Measurements from ENCODE around the gene GJA9.
"Not testable (repeated sequence)": the region's sequence is repeated elsewhere in the genome, so short reads cannot be mapped to it uniquely, and the experiment has no call there.

Gene GJA9

GRCh38 chr1:38873027-38873969, 8.1 kb downstream of the GJA9 start, which contains the start of gene MYCBP:
MYCBP (minus strand) TSS chr1:38873348; CDS start chr1:38873305, 43 bp downstream.
- peak; percentile 100 for ATAC-seq

GRCh38 chr1:38872401-38873026, 8.9 kb downstream of the GJA9 start:
- ATAC-seq: peak; percentile 3 to 14

DNA sequence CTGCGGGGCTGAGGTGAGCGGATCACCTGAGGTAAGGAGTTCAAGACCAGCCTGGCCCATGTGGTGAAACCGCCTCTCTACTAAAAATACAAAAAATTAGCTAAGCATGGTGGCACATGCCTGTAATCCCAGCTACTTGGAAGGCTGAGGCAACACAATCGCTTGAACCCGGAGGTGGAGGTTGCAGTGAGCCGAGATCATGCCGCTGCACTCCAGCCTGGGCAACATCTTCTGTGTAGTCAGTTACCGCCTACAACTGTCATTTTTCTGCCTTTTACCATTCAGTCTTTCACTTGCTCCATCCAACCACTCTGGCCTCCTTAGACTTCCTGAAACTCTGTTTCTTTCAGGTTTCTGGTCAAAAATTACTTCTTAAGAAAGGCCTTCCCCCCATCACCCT, 10.4 kb downstream of the GJA9 start:
- no peak for ATAC-seq

DNA sequence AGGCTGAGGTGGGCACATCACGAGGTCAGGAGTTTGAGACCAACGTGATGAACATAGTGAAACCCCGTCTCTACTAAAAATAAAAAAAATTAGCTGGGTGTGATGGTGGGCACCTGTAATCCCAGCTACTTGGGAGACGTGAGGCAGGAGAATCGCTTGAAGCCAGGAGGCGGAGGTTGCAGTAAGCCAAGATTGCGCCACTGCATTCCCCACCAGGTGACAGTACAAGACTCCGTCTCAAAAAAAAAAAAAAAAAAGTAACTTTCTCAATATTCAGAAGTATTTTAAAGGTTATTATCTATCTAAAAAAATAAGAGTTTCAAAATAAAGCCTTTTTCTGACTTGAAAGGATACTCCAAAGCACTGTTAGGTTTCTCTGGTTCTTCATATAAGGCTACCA, 14.2 kb downstream of the GJA9 start:
- ATAC-seq: no peak

DNA sequence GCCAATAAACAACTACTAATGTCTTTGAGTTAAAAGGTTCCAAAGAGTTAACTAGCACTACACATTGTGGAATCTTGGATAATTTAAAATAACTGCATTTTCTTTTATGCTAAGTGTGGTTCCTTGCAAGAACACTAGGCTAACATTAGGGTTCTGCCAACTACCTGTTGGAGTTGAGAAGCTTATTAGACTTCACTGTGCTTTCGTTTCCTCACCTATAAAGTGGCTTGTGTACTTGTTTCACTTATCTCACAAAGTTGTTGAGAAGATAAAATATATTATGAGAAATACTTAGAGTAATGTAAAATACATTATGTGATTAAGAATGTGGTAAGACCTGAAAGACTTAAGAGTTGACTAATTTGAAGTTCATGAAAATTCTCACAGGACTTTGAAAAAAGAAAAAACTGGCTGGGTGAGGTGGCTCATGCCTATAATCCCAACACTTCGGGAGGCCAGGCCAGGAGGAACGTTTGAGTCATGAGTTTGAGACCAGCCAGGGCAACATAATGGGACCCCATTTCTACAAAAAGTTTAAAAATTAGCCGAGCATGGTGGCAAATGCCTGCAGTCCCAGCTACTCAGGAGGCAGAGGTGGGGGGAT, 16.2 kb downstream of the GJA9 start:
- ATAC-seq: peak in 1 of 2 donors; percentile 65

- no peak for ATAC-seq
Measured at GRCh38 chr1:38860454-38860795, 21.0 kb downstream of the GJA9 start.

DNA sequence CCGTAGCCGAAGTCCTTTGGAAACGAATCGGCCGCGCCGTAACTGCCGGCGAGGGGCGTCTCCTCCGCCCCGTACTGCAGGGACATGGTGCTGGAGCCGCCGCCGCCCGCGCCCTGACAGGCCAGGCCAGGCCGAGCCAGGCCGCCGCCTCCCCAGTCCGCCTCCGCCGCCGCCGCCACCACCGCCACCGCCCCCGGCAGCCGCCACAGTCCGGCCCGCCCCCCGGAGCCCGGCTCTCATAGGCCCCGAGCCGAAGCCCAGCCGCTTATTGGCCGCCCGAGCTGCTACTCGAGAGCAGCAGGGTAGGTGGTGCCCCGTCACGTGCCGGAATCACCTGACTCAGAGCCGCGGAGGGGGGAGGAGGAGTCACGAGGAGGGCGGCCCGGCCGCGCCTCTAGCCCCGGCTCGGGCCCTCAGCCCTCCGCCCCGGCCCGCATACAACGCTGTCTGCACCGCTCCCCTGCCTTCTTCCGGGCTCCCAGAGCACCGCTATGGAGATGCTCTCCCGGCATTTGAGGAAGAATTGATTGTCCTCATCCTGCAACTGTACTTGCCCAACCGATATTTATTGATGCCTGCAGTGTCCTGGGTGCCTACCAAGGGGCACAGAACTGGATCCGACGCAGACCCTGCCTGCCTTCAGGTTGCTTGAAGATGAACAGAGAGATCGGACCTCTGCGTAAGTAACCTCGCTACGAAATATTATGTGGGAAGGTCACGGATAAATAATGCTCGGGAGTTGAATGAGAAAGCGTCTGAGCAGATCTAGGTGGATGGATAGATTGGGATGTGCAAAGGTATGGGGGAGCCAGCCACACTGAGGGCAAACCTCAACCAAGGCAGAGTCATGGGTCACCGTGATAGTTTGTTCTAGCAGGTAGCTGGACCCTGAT, 21.6 kb downstream of the GJA9 start, which contains the start of gene RRAGC:
Gene RRAGC, minus strand, starts transcription at position 212 of the 893 bp plus-strand sequence. Its CDS starts 126 bp downstream, at position 86.
- peak; percentile 98 to 99 for ATAC-seq

- ATAC-seq: peak; percentile 8 to 15
Measured at GRCh38 chr1:38858833-38859560, 22.4 kb downstream of the GJA9 start.

DNA sequence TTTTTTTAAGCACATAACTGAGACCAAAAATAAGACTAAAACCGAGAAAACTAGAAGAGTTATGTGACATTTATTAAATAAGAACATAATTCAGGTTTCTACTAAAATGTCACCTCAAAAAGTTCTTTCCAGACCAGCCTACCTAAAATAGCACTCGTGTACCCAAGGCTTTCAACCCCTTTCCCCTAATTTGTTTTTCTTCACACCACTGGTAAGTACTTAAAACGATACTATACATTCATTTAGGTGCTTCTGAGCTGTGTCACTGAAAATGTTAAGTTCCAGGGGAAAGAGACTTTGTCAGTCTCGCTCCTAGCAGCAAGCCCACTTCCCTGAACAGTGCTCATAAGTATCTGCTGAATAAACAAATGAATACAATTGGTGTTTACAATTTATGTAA, 28.6 kb downstream of the GJA9 start:
- peak; percentile 88 to 92 for ATAC-seq

DNA sequence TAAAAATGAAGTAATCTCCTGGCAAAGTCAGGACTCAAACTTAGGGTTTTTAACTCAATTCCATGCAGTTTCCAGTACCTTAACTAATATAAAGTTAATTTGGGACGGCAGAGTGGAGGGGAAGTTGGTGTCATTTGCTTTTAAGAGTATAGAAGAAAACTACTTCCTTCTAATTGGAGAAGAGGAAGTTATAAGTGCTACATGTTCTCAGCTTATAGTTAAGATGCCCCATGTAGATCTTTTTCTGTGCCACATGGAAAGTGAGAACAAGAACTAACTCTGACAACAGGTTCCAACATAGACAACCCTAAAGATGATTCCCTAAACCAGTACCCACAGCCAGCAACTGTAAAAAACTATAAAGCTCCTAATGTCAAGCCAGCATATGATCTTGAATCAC, 33.3 kb downstream of the GJA9 start:
- ATAC-seq: no peak

- ATAC-seq: no peak
Measured at GRCh38 chr1:38846210-38846609, 35.2 kb downstream of the GJA9 start.

- not testable (repeated sequence) for ATAC-seq
Measured at GRCh38 chr1:38845088-38845487, 36.3 kb downstream of the GJA9 start.

GRCh38 chr1:38840281-38840680, 41.1 kb downstream of the GJA9 start:
- no peak for ATAC-seq

DNA sequence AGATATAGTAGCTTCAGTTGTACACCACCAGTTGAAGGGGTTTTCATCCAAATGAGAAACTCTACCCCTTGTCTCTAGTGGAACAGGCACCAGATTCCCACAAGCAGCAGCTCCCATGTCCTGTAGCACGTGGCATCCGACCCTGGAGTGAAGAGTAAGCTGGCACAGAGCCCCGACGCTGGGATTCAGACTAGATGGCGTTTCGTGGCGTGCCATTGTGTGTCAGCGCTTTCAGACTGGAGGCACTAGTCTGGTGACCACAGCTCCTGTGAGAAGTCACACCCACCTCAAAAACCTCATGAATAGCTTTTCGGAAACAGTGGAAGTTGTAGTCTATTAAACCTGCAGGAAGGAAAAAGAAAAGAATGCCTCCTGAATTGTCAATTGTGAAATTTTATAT, 42.0 kb downstream of the GJA9 start:
- ATAC-seq: no peak

DNA sequence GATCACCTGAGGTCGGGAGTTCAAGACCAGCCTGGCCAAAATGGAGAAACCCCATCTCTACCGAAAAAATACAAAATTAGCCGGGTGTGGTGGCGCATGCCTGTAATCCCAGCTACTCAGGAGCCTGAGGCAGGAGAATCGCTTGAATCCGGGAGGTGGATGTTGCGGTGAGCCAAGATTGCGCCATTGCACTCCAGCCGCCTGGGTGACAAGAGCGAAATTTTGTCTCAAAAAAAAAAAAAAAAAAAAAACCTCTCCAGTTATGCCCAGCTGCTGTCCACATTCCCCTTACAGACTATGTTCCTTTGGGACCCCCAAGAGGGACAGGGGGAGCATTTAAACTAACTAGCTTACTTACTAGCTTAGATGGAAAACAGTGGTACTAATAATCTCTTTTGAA, 45.1 kb downstream of the GJA9 start:
- ATAC-seq: not testable (repeated sequence)

- peak; percentile 76 to 90 for ATAC-seq
Measured at GRCh38 chr1:38834937-38835827, 46.2 kb downstream of the GJA9 start.

DNA sequence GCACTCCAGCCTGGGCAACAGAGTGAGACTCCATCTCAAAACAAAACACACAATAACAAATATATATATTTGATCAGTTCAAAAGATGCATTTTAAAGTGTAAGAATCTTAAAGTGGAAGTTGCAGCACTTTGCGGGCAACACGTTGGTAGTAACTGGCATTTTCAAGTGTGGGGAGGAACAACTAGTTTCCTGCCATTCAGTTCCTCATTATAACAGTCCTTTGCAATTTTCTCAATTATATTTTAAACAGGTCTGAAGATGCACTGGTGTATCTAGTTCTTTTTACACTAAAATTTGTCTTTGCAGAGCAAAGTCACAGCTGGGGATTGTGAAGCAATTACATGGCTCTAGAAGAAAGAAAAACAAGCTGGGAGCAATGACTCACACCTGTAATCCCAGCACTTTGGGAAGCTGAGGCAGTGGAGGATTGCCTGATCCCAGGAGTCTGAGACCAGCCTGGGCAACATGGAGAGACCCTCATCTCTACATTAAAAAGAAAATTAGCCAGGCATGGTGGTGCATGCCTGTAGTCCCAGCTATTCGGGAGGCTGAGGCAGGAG, 47.1 kb downstream of the GJA9 start:
- no peak for ATAC-seq

DNA sequence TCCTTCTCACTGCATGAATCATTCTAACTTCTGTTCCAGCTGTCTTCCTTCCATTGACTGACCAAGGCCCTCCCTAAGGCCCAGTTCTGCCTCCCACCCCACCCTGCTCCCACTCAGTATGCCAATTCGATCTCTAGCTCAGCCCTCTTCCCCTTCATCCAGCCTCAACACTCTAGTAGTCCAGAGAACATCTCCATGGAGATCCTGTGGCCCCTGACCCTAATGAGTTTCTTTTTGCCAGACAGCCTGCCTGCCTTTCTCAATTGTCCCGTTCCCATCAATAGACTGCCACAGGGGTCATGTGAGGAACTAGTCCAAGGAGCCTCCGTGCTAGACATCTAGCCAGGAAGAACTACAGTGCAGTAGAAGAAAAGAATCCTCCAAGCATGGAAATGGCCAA, 48.2 kb downstream of the GJA9 start:
- no peak for ATAC-seq

DNA sequence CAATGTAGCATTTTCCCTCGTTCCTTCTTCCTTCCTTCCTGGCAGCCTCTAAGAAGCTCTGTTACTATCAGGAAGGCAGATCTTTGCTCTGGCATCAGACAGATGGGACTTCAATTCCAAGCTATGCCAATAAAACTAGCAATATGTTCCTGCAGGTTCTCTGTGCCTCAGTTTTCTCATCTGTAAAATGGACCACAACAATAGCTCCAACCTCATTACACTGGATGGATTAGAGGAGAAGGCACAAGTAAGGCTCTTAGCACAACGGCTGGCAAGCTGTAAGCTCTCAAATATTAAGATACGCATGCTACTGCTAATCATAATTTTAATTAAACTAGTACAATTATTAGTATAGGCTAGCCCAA, 49.0 kb downstream of the GJA9 start:
- ATAC-seq: no peak

DNA sequence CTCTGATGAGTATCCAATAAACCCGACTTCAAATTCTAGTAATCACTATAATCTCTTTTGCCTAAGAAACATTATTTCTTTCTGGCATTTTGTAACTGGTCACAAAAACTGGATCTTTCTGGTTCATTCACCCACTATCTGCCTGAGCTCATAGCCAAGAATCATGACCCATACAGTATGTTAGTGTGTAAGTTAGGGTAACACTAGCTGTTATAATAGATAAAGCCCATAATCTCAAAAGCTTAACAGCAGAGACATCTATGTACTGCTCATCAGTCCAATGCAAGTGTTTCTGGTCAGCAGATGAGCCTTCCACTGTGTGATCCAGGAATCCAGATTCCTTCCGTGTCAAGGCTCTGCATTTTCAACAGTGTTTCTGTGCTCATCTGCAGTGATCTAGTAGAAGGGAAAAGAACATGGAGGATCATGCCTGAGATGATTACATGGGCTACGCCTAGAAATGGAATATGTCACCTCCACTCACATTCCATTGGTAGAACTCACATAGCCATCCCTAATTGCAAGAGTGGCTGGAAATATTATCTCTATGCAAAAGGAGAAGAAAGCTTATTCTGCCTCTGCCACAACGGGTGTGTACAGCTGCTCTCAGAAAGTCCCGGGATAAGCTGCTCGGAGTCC, 49.5 kb downstream of the GJA9 start:
- ATAC-seq: no peak
